ENCODE data around the gene RASL10B.

- TF ChIP-seq, protein P1, sequence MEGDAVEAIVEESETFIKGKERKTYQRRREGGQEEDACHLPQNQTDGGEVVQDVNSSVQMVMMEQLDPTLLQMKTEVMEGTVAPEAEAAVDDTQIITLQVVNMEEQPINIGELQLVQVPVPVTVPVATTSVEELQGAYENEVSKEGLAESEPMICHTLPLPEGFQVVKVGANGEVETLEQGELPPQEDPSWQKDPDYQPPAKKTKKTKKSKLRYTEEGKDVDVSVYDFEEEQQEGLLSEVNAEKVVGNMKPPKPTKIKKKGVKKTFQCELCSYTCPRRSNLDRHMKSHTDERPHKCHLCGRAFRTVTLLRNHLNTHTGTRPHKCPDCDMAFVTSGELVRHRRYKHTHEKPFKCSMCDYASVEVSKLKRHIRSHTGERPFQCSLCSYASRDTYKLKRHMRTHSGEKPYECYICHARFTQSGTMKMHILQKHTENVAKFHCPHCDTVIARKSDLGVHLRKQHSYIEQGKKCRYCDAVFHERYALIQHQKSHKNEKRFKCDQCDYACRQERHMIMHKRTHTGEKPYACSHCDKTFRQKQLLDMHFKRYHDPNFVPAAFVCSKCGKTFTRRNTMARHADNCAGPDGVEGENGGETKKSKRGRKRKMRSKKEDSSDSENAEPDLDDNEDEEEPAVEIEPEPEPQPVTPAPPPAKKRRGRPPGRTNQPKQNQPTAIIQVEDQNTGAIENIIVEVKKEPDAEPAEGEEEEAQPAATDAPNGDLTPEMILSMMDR (IDR thresholded peaks at IDR 0.05), result no peak
- no peak for TF ChIP-seq POLR2A (IDR thresholded peaks at IDR 0.05)
Measured at GRCh38 chr17:35716173-35716572, 15.3 kb upstream of the RASL10B start.
